Measurements from ENCODE around the gene NPRL2.
"Not testable (repeated sequence)": the region's sequence is repeated elsewhere in the genome, so short reads cannot be mapped to it uniquely, and the experiment has no call there.

The NPRL2 gene

GRCh38 chr3:50314342-50314741 lies 36.2 kb downstream of the NPRL2 start:
- no peak for DNase-seq (ENCODE audit: low read depth, low spot score)

GRCh38 chr3:50312041-50312440 lies 38.5 kb downstream of the NPRL2 start:
- DNase-seq (ENCODE audit: low read depth, low spot score): not testable (repeated sequence)

DNA sequence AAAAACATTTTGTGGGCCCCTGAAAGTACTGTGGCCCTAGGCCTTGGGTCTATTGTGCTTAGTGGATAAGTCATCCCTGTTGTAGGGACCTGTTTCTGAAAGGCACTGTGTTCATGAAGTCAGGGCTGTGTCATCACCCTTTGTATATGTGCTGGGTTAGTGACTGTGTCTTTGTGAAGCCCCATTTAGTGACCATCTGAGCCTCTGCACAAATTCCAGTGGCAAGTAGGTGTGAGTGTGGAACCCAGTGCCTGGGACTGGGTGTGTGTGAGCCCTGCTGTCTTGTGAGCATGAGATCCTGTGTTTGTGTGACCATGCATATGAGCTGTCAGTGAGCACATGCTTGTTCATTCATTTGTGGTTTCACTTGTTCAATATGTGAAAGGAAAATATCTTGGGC lies 46.0 kb downstream of the NPRL2 start:
- DNase-seq (ENCODE audit: low read depth, low spot score): no peak

GRCh38 chr3:50303013-50303815 lies 47.4 kb downstream of the NPRL2 start, which contains the start of gene HYAL1:
TSS of gene HYAL1 (minus strand) at chr3:50303574. CDS start at chr3:50302956, 618 bp downstream.
- no peak for DNase-seq (ENCODE audit: low read depth, low spot score)

GRCh38 chr3:50302095-50303012 lies 48.2 kb downstream of the NPRL2 start:
- DNase-seq (ENCODE audit: low read depth, low spot score): no peak

DNA sequence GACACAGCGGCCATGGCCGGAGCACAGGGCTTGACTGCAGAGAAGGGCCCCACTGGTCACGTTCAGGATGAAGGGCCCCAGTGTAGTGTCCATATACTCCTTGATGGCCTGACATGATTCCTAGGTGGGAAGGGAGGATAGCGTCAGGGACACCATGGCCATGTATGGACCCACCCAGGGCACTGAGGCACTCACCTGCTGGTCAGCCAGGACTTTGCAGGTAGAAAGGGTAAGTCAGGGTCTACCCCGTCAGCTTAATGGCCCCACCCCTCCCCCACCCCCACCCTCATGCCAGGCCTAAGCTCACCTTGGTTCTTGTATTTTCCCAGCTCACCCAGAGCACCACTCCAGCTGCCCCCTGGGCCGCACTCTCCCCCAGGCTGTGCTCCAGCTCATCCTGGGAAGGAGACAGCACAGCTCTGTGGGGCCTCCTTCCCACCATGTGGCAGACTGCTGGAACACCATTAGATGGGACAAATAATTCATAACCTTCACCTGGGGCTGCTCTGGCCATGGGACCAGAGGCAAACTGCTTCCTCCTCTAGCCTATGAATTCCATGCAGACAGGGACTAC lies 49.8 kb downstream of the NPRL2 start:
- no peak for DNase-seq (ENCODE audit: low read depth, low spot score)

DNA sequence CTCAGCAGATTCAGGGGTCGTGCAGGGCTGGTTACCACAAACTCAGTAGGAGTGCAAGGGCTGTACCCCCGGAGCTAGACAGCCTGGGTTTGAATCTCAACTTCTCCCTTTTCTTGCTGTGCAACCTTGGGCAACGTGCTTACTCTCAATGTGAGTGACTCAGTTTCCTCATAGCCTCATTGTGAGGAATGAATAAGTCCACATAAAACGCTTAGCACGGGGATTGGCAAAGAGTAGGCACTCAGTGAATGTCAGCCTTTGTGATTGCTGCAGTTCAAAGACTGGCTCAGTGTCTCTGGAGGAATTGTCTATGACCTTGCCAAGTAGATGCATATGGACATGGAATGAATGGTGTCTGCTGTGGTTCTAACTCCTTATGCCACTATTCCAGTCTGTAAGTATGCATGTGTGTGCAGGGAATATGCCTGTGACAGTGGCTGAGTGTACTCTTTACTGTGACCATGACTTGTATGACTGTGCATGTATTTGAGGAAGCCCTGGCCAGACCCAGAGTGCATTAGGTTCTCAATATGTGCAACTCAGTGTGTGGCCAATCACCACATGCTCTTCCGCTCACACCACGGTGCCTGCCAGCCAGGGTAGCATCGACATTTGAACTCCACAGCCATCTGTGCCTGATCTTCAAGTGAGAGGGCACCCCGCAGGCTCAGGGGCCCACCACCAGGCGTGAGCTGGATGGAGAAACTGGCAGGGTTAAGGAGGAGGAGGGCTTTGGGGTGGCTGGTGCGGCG lies 50.5 kb downstream of the NPRL2 start:
- DNase-seq (ENCODE audit: low read depth, low spot score): no peak

DNA sequence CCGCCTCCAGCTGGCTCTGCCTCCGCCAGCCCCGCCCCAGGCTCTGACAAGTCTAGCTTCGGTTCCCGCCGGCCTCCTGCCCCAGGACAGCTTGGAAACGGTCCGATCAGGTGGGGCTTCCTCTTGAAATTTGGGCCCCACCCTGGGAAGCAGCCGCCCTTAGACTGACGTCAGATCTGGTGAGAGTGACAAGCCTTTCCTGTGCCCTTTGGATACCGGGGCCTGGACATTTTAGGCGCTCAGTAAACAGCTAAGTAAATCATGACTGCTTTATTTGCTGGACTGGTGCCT lies 51.0 kb downstream of the NPRL2 start:
- DNase-seq (ENCODE audit: low read depth, low spot score): no peak

GRCh38 chr3:50298836-50299637 lies 51.5 kb downstream of the NPRL2 start, which contains the start of the genes HYAL3 and NAA80:
TSS of gene HYAL3 (minus strand) at chr3:50299405. CDS start at chr3:50295602, 3,803 bp downstream.
TSS of gene NAA80 (minus strand) at chr3:50299405. CDS start at chr3:50297463, 1,942 bp downstream.
- peak; percentile 98 for DNase-seq (ENCODE audit: low read depth, low spot score)

DNA sequence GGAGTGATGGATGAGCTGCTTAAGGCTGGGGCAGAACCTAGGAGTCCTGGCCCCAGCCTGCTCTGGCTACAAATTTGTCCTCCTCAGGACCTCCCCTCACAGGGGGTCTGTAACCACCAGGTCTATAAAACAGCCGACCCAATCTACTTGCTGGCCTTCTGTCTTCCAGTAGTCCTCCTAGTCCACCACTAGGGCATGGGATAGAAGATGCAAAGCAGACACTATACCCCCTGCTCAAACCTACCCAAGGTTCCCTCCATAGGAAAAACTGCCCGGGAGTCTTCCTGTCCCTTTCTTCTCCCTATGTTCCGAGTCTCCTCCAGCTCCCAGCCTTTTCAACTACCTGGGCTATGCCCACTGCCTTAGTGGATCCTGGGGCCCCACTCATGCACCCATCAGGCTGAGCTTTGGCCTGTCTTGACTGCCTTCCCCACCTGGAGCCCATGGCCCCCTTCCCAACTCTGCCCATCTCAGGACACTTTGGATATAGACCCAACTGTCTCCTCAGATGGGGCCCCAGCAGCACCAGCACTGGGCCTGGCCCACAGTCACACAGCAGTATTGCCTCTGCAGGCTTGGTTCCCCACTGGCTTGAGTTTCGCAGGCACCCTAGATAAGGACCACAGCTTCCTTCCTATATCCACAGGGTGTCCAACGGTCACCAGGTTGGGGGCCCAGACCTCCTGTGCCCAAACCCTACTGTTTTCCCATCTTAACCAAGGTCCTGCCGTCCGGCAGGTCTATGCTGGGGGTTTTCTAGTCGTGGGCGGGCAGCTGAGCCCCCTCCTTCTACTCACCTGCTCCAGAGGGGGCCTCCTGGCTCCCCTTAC lies 52.5 kb downstream of the NPRL2 start:
- no peak for DNase-seq (ENCODE audit: low read depth, low spot score)

- DNase-seq (ENCODE audit: low read depth, low spot score): no peak
These were observed 53.2 kb downstream of the NPRL2 start for GRCh38 chr3:50297384-50297775.

Measured in brain pericyte (primary cell).